ENCODE results near the gene ZNF232.

DNA sequence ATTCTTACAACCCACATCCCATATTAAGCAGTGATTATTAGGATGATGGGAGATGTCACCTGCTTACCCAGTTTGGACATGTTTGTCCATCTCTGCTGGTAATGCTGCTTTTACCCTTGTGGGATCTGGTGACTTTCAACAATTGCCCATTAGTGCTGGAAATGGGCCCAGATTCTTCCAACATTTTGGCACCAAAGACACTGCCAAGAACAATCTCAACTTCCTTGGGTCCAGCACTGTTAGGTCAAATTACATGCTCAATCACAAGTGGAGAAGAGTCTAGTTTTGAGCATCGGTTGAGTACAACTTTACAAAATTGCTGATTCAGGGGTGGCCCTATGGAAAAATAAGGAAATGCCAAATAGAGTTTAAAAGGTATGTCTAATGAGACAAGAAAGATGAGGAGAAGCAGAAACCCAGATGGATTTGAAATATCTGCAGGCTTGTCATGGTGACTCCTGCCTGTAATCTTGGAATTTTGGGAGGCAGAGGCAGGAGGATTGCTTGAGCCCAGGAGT is 46.4 kb downstream of the ZNF232 start:
- TF ChIP-seq, protein P1, sequence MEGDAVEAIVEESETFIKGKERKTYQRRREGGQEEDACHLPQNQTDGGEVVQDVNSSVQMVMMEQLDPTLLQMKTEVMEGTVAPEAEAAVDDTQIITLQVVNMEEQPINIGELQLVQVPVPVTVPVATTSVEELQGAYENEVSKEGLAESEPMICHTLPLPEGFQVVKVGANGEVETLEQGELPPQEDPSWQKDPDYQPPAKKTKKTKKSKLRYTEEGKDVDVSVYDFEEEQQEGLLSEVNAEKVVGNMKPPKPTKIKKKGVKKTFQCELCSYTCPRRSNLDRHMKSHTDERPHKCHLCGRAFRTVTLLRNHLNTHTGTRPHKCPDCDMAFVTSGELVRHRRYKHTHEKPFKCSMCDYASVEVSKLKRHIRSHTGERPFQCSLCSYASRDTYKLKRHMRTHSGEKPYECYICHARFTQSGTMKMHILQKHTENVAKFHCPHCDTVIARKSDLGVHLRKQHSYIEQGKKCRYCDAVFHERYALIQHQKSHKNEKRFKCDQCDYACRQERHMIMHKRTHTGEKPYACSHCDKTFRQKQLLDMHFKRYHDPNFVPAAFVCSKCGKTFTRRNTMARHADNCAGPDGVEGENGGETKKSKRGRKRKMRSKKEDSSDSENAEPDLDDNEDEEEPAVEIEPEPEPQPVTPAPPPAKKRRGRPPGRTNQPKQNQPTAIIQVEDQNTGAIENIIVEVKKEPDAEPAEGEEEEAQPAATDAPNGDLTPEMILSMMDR (IDR thresholded peaks at IDR 0.05) = no peak
- TF ChIP-seq POLR2A (IDR thresholded peaks at IDR 0.05; ENCODE audit: low read depth) = no peak
- TF ChIP-seq EP300 (IDR thresholded peaks at IDR 0.05) = no peak
- no peak for TF ChIP-seq POLR2AphosphoS5 (IDR thresholded peaks at IDR 0.05)

Measured in esophagus muscularis mucosa (tissue), 4 donors.